ENCODE results near the gene FOXJ2. TPM values are rescaled to one million over a fixed set of nuclear protein-coding genes. Genes with fewer than 3 reads are reported as not detected.
A peak's percentile ranks its signal among the peaks of the same experiment; 100 is the strongest.

The FOXJ2 gene
- total RNA-seq, 2 donors from 2014 or later = 19.9 to 22.1 TPM

DNA sequence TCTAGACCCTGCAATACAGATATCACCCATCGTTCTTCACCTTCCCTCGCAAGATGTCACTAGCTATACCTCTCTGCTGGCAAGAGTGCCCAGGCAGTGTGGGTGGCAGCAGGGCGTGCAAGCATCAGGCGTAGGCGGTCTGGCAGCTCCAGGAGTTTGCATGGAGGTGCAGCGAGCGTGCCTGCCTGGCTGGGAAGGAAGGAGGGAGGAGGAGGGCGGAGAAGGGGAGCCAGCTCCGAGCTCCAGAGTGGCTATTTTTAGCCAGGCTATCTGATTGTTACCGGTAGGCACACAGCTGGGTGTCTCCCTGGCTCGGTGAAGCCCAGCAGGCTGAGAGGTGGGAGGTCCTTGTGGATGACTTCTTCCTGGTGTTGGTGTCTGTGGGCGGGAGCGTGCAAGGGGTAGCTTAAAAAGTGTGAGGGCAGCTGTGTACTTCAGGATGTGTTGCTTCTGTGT, 6.2 kb downstream of the FOXJ2 start:
- Histone ChIP-seq H3K27ac (peak overlapping the region; percentile 96 to 99), H3K4me3 (peak overlapping the region; percentile 4 to 26)
- no peak for DNase-seq (ENCODE audit: low spot score)

DNA sequence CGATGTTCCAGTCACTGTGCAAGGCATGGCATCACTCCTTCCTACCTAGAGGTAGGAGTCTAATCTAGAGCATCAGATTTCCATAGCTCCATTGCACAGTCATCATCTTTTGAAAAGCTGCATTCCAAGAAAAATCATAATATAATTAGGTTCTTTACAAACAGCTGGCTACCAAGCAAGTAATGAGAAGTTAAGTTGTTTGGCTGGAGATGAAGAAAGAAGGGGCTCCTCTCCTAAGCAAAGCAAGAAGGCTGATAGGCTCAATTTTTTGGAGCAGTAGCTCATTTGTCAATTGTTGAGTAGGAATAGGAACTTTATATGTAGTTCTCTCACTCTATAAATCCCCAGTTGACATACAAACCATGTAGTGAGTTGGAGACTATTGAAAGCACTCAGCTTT, 8.3 kb downstream of the FOXJ2 start:
- Histone ChIP-seq H3K9me3 (no peaks in the 10 kb centered on the region), H3K27me3 (no peaks in the 10 kb centered on the region), H3K4me1 (peaks cover 0 to 48% of the 10 kb centered on the region in 2 donors), H3K27ac (no peak overlapping the region), H3K36me3 (peaks cover 61% of the 10 kb centered on the region), H3K4me3 (no peak overlapping the region)
- DNase-seq (ENCODE audit: low spot score) = no peak
- TF ChIP-seq, protein P1, sequence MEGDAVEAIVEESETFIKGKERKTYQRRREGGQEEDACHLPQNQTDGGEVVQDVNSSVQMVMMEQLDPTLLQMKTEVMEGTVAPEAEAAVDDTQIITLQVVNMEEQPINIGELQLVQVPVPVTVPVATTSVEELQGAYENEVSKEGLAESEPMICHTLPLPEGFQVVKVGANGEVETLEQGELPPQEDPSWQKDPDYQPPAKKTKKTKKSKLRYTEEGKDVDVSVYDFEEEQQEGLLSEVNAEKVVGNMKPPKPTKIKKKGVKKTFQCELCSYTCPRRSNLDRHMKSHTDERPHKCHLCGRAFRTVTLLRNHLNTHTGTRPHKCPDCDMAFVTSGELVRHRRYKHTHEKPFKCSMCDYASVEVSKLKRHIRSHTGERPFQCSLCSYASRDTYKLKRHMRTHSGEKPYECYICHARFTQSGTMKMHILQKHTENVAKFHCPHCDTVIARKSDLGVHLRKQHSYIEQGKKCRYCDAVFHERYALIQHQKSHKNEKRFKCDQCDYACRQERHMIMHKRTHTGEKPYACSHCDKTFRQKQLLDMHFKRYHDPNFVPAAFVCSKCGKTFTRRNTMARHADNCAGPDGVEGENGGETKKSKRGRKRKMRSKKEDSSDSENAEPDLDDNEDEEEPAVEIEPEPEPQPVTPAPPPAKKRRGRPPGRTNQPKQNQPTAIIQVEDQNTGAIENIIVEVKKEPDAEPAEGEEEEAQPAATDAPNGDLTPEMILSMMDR (IDR thresholded peaks at IDR 0.05) = no peak

More for the DNA sequence above, 6.2 kb downstream of the FOXJ2 start:
- no peaks in the 10 kb centered on the region for H3K9me3 ChIP-seq
- H3K36me3 ChIP-seq = peaks cover 40% of the 10 kb centered on the region
- TF ChIP-seq, protein P1 (IDR thresholded peaks at IDR 0.05) = no peak
- H3K27me3 ChIP-seq = no peaks in the 10 kb centered on the region
- peaks cover 0 to 69% of the 10 kb centered on the region in 2 donors for H3K4me1 ChIP-seq

DNA sequence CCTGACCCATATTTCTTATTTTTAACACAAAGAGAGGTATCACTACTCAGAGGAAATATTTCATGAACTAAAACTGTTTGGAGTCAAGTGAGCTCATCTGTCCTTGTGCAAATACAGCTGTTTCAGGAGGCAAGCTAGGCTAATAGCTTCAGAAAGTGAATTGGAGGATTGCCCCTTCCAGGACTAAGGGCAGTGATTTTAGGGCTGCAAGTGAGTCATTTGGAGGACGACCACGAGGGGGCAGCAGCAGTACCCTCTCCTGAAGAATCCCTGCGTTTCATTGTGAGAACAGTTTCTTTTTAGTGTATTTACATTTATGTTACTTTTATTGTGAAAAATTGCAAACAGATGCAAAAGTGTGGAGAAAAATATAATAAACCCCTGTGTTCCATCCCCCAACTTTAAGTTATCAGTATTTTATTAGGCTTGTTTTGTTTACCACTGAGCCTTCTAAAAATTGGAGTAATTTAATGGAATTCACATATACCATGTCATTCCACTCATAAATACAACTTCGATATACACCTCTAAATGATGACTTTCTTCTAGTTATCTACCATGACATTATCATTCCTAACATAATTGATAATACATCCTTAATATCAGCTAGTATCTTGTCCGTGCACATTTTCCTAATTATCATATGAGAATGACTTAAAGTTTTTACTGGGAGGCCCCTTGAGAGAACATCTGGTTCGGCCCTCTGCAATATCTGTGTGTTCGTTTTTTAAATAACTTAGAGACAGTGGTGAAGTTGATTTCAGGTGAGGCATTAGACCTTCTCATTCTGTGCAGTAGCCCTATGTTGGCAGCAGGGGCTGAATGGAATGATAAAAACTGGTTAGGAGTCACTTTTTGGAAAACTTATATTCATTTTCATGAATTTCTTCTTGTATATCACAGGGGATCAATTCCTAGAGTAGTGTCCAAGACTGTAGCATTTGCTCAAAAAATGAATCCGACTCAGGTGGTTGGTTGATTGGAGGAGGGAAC, 13.7 kb downstream of the FOXJ2 start:
- TF ChIP-seq, protein P1 (IDR thresholded peaks at IDR 0.05) = peak; percentile 84 to 89
- Histone ChIP-seq H3K27ac (no peak overlapping the region), H3K27me3 (no peaks in the 10 kb centered on the region), H3K36me3 (peaks cover 98% of the 10 kb centered on the region), H3K4me1 (no peaks in the 10 kb centered on the region), H3K4me3 (no peak overlapping the region), H3K9me3 (no peaks in the 10 kb centered on the region)
- peak; percentile 82 for DNase-seq (ENCODE audit: low spot score)

DNA sequence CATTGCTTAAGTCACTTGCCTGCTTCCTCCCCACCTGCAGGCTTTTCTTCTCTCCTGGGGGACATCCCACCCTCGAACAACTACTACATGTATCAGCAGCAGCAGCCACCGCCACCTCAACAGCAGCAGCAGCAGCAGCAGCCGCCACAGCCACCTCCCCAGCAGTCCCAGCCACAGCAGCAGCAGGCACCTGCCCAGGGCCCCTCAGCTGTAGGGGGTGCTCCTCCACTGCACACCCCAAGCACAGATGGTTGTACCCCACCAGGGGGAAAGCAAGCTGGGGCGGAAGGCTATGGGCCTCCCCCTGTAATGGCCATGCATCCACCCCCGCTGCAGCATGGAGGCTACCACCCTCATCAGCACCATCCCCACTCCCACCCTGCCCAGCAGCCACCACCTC, 15.3 kb downstream of the FOXJ2 start:
- Histone ChIP-seq H3K4me1 (peaks cover 0 to 5% of the 10 kb centered on the region in 2 donors), H3K4me3 (no peak overlapping the region), H3K27me3 (no peaks in the 10 kb centered on the region), H3K9me3 (no peaks in the 10 kb centered on the region), H3K36me3 (peaks cover 95% of the 10 kb centered on the region), H3K27ac (no peak overlapping the region)
- DNase-seq (ENCODE audit: low spot score) = no peak
- TF ChIP-seq, protein P1 (IDR thresholded peaks at IDR 0.05) = no peak

DNA sequence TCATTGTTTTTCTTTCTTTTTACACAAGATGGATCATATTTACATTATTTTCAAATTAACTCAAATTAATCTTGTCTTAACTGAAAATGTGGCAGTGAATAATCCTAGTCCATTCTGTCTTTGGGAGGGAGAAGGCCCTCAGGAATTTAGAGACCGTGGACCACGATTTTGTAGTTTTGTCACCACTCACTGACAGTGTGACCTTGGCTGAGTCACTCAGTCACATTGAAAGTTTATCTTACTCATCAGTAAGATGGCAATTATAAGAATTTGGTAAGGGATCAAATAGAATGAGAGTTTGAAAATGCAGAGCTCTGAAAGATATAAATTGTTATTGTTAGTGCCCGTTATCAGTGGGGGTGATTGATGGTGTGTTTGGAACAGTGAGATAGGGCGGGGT, 16.4 kb downstream of the FOXJ2 start:
- no peak overlapping the region for H3K4me3 ChIP-seq
- H3K36me3 ChIP-seq = peaks cover 95% of the 10 kb centered on the region

More for the DNA sequence above, 16.4 kb downstream of the FOXJ2 start:
- no peak for DNase-seq (ENCODE audit: low spot score)
- H3K27me3 ChIP-seq = no peaks in the 10 kb centered on the region
- no peak overlapping the region for H3K27ac ChIP-seq
- H3K9me3 ChIP-seq = no peaks in the 10 kb centered on the region
- peaks cover 0 to 5% of the 10 kb centered on the region in 2 donors for H3K4me1 ChIP-seq
- TF ChIP-seq, protein P1 (IDR thresholded peaks at IDR 0.05) = no peak
